Measurements from ENCODE around the gene MTHFD1. TPM values are rescaled to one million over a fixed set of nuclear protein-coding genes. Genes with fewer than 3 reads are reported as not detected.

The MTHFD1 gene
- total RNA-seq, 4 donors from 2014 or later: 36.2 to 68.7 (median 42.0) TPM

GRCh38 chr14:64501411-64502171, 113.4 kb downstream of the MTHFD1 start:
- Histone ChIP-seq H3K36me3 (no peaks in the 10 kb centered on the region), H3K9me3 (no peaks in the 10 kb centered on the region), H3K4me1 (peaks cover 47 to 54% of the 10 kb centered on the region in 2 donors), H3K27ac (peak overlapping the region; percentile 97 to 99 (median 98)), H3K4me3 (peak overlapping the region; percentile 75 to 94 (median 86)), H3K27me3 (no peaks in the 10 kb centered on the region)
- in situ Hi-C loops (cut with MboI; ENCODE audit: low sequenced_read_pairs in 4 of 4): no loop called here
- peak; percentile 20 to 26 for ATAC-seq
- TF ChIP-seq, protein P1, sequence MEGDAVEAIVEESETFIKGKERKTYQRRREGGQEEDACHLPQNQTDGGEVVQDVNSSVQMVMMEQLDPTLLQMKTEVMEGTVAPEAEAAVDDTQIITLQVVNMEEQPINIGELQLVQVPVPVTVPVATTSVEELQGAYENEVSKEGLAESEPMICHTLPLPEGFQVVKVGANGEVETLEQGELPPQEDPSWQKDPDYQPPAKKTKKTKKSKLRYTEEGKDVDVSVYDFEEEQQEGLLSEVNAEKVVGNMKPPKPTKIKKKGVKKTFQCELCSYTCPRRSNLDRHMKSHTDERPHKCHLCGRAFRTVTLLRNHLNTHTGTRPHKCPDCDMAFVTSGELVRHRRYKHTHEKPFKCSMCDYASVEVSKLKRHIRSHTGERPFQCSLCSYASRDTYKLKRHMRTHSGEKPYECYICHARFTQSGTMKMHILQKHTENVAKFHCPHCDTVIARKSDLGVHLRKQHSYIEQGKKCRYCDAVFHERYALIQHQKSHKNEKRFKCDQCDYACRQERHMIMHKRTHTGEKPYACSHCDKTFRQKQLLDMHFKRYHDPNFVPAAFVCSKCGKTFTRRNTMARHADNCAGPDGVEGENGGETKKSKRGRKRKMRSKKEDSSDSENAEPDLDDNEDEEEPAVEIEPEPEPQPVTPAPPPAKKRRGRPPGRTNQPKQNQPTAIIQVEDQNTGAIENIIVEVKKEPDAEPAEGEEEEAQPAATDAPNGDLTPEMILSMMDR (IDR thresholded peaks at IDR 0.05 in 4 of 5, conservative IDR thresholded peaks at IDR 0.05 in 1 of 5): peak in 1 of 5 experiments; percentile 3
- TF ChIP-seq POLR2A (IDR thresholded peaks at IDR 0.05): peak; percentile 26 to 47
- intact Hi-C loops (cut with DNase I; ENCODE audit: low total_unique reads): loop anchor here (5.0 to 10.0 kb wide), 3 partner anchors 279 to 859 kb away; partner anchors contain the start of genes CHURC1 and WDR89
- DNase-seq: peak; percentile 58 to 82

GRCh38 chr14:64502456-64502855, 114.3 kb downstream of the MTHFD1 start:
- ATAC-seq: no peak
- no peak for DNase-seq
- intact Hi-C loops (cut with DNase I; ENCODE audit: low total_unique reads) (loop anchor here (5.0 to 10.0 kb wide), 3 partner anchors 280 to 860 kb away; partner anchors contain the start of genes CHURC1 and WDR89), in situ Hi-C loops (cut with MboI; ENCODE audit: low sequenced_read_pairs in 4 of 4) (no loop called here)
- Histone ChIP-seq H3K4me3 (peak overlapping the region; percentile 75 to 94 (median 86)), H3K27ac (peak overlapping the region; percentile 97 to 99 (median 98)), H3K36me3 (no peaks in the 10 kb centered on the region), H3K9me3 (no peaks in the 10 kb centered on the region), H3K27me3 (no peaks in the 10 kb centered on the region), H3K4me1 (peaks cover 55 to 56% of the 10 kb centered on the region in 2 donors)
- no peak for TF ChIP-seq POLR2A (IDR thresholded peaks at IDR 0.05)
- TF ChIP-seq, protein P1 (IDR thresholded peaks at IDR 0.05 in 4 of 5, conservative IDR thresholded peaks at IDR 0.05 in 1 of 5): no peak

GRCh38 chr14:64502887-64503433, 114.8 kb downstream of the MTHFD1 start:
- H3K4me1 ChIP-seq: peaks cover 55 to 56% of the 10 kb centered on the region in 2 donors
- no peaks in the 10 kb centered on the region for H3K36me3 ChIP-seq
- DNase-seq (peak in 1 of 2 donors; percentile 26), ATAC-seq (peak; percentile 0)
- in situ Hi-C loops (cut with MboI; ENCODE audit: low sequenced_read_pairs in 4 of 4) (no loop called here), intact Hi-C loops (cut with DNase I; ENCODE audit: low total_unique reads) (loop anchor here (5.0 to 10.0 kb wide), 3 partner anchors 281 to 861 kb away; partner anchors contain the start of genes CHURC1 and WDR89)
- H3K27ac ChIP-seq: peak overlapping the region; percentile 97 to 99 (median 98)
- H3K9me3 ChIP-seq: no peaks in the 10 kb centered on the region
- no peaks in the 10 kb centered on the region for H3K27me3 ChIP-seq
- no peak for TF ChIP-seq POLR2A (IDR thresholded peaks at IDR 0.05)
- TF ChIP-seq, protein P1 (IDR thresholded peaks at IDR 0.05 in 4 of 5, conservative IDR thresholded peaks at IDR 0.05 in 1 of 5): no peak
- H3K4me3 ChIP-seq: peak overlapping the region; percentile 75 to 94 (median 86)

DNA sequence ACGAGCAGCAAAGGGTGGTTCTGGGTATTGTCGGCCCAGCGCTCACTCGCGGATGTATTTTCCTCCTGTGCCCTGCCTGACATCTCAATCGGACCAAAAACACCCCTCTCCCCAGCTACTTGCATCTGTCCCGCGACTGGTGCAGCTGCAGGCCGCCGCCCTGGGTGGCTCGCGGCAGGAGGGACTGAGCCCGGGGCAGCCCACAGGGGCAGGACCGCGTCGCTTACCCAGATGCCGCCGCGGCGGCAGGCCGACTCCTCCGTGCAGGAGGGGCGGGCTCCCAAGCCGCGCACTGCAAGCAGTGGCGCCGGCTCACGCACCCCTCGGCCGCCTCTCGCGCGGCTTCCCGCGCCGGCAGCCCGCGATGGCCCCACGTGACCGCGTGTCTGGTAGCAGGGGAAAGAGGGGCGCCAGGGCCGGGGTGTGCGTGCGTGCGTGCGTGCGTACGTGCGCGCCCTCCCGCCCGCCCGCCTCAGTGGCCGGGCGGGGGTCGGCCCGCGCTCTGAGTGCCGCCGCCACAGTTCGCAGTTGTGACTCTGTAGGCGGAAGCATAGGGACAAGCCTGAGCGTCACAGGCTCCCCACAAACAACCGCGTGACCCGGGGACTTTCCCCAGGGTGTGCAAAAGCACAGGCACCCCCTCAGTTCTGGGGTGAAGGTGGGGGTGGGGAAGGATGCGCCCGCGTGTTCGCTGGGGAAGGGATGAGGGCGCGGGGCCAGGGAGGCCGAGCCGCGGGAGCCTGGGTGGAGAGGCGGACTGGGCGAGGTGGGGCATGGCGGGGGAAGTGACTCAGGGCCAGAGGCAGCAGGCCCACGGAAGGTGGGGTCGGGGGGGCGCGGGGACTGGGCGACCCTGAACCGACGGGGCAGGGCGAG, 115.5 kb downstream of the MTHFD1 start, which contains the start of gene ZBTB25:
Gene ZBTB25, minus strand, starts transcription at position 405 of the 876 bp plus-strand sequence. CDS start 13,305 bp downstream, outside the sequence.
- Histone ChIP-seq H3K36me3 (no peaks in the 10 kb centered on the region), H3K27ac (peak within 1 kb of the TSS; percentile 97 to 99 (median 98)), H3K4me1 (peaks cover 56 to 59% of the 10 kb centered on the region in 2 donors), H3K27me3 (no peaks in the 10 kb centered on the region), H3K9me3 (no peaks in the 10 kb centered on the region), H3K4me3 (peak within 1 kb of the TSS; percentile 75 to 94 (median 86))
- in situ Hi-C loops (cut with MboI; ENCODE audit: low sequenced_read_pairs in 4 of 4) (no loop called here), intact Hi-C loops (cut with DNase I; ENCODE audit: low total_unique reads) (loop anchor here (2.0 to 10.0 kb wide), 4 partner anchors 115 to 861 kb away; partner anchors contain the start of genes CHURC1, MTHFD1 and WDR89)
- ATAC-seq (peak; percentile 39 to 47), DNase-seq (peak; percentile 83 to 93)
- peak; percentile 93 to 94 for TF ChIP-seq POLR2A (IDR thresholded peaks at IDR 0.05)
- TF ChIP-seq, protein P1 (IDR thresholded peaks at IDR 0.05 in 4 of 5, conservative IDR thresholded peaks at IDR 0.05 in 1 of 5): peak in 1 of 5 experiments; percentile 10

Data from gastrocnemius medialis (tissue), 4 donors.